DOHH2 (cell line): ENCODE measurements around the gene NEMF.

Experiments
- CTCF ChIP-seq: fragments of 200-600 bp; sonication (generic); IDR thresholded peaks from one replicate; pipeline ENCODE4 v1.5.1; 2014; ENCODE audit warnings: antibody characterized with exemption, mild to moderate bottlenecking, low read depth, low read length; ENCODE audit not compliant: poor library complexity, severe bottlenecking
- EZH2phosphoT487 ChIP-seq: fragments of 200-600 bp; sonication (generic); IDR thresholded peaks from 2 replicates; pipeline ENCODE4 v1.6.1; 2017; ENCODE audit warnings: borderline replicate concordance, mild to moderate bottlenecking, antibody characterized with exemption, low read length, moderate library complexity, mixed read lengths

GRCh38 chr14:49876563-49877127 is 24.1 kb upstream of the NEMF start:
- TF ChIP-seq CTCF (no peak), EZH2phosphoT487 (no peak)
